HepG2 (cell line): ENCODE measurements around the gene ANKS1A. TPM values are rescaled to one million over a fixed set of nuclear protein-coding genes. Genes with fewer than 3 reads are reported as not detected.

Experiments used
- DPF2 ChIP-seq: sonication (generic); formaldehyde crosslinking; IDR thresholded peaks from 2 replicates; pipeline ENCODE4 v1.4.0; 2020; ENCODE audit warnings: mild to moderate bottlenecking, low read depth, missing genetic modification reagents, borderline replicate concordance
- FOXJ3 ChIP-seq: sonication (generic); formaldehyde crosslinking; IDR thresholded peaks from 2 replicates; pipeline ENCODE4 v1.4.0; 2020; ENCODE audit warnings: missing genetic modification reagents, mild to moderate bottlenecking, borderline replicate concordance
- IRF9 ChIP-seq: sonication (generic); formaldehyde crosslinking; IDR thresholded peaks from 2 replicates; pipeline ENCODE4 v1.8.0; 2022; ENCODE audit warnings: missing genetic modification reagents, mild to moderate bottlenecking, borderline replicate concordance
- MAF1 ChIP-seq: sonication (generic); formaldehyde crosslinking; IDR thresholded peaks from 2 replicates; pipeline ENCODE4 v1.5.0; 2020; ENCODE audit warnings: missing genetic modification reagents, borderline replicate concordance
- MAFG ChIP-seq: sonication (generic); formaldehyde crosslinking; IDR thresholded peaks from 2 replicates; pipeline ENCODE4 v1.5.1; 2020; ENCODE audit warnings: mild to moderate bottlenecking, missing genetic modification reagents
- MTA3 ChIP-seq: sonication (generic); formaldehyde crosslinking; IDR thresholded peaks from 2 replicates; pipeline ENCODE4 v1.4.0; 2020; ENCODE audit warnings: missing genetic modification reagents
- NCOA2 ChIP-seq: sonication (generic); formaldehyde crosslinking; IDR thresholded peaks from 2 replicates; pipeline ENCODE4 v1.8.0; 2022; ENCODE audit warnings: inconsistent platforms
- NCOR1 ChIP-seq: fragments of 200-600 bp; sonication (generic); IDR thresholded peaks from 2 replicates; pipeline ENCODE4 v1.7.0; 2017; ENCODE audit warnings: antibody characterized with exemption, low read length, borderline replicate concordance
- PBX2 ChIP-seq: IDR thresholded peaks from 2 replicates; pipeline ENCODE4 v1.6.1; 2016; ENCODE audit warnings: control low read depth
- SOX6 ChIP-seq, 2 experiments: fragments of 450-650 bp in 1 of 2; sonication (generic) in 1 of 2; formaldehyde crosslinking in 1 of 2; IDR thresholded peaks; 2 replicates each; pipeline versions ENCODE4 v1.4.0 to v1.6.1; 2017 to 2020; ENCODE audit warnings: antibody characterized with exemption in 1 of 2, mild to moderate bottlenecking in 1 of 2, missing genetic modification reagents in 1 of 2
- TCF12 ChIP-seq, 2 experiments: fragments of 450-650 bp in 1 of 2; sonication (generic) in 1 of 2; formaldehyde crosslinking in 1 of 2; IDR thresholded peaks; 2 replicates each; pipeline versions ENCODE4 v1.6.1 to v1.8.0; 2017 to 2022; ENCODE audit warnings: antibody characterized with exemption in 1 of 2, mild to moderate bottlenecking in 1 of 2, missing genetic modification reagents in 1 of 2, moderate library complexity in 1 of 2
- ZC3H13 ChIP-seq: sonication (generic); formaldehyde crosslinking; IDR thresholded peaks from 2 replicates; pipeline ENCODE4 v1.8.1; 2023; ENCODE audit warnings: mild to moderate bottlenecking, missing genetic modification reagents, moderate library complexity
- ZKSCAN8 ChIP-seq: IDR thresholded peaks from 2 replicates; pipeline ENCODE4 v1.6.1; 2016; ENCODE audit warnings: borderline replicate concordance, missing genetic modification reagents, missing compliant biosample characterization
- ZNF280D ChIP-seq: sonication (generic); formaldehyde crosslinking; IDR thresholded peaks from 2 replicates; pipeline ENCODE4 v1.5.1; 2020; ENCODE audit warnings: mild to moderate bottlenecking, missing genetic modification reagents
- ZNF513 ChIP-seq: sonication (generic); formaldehyde crosslinking; conservative IDR thresholded peaks from 2 replicates; pipeline ENCODE4 v1.5.0; 2020; ENCODE audit warnings: missing genetic modification reagents
- ZNF580 ChIP-seq: IDR thresholded peaks from 2 replicates; pipeline ENCODE4 v1.6.1; 2016; ENCODE audit warnings: low read depth, borderline replicate concordance
- ZNF75D ChIP-seq: sonication (generic); formaldehyde crosslinking; IDR thresholded peaks from 2 replicates; pipeline ENCODE4 v1.8.1; 2023; ENCODE audit warnings: missing genetic modification reagents, mild to moderate bottlenecking, borderline replicate concordance
- ZNF766 ChIP-seq: sonication (generic); formaldehyde crosslinking; IDR thresholded peaks from 2 replicates; pipeline ENCODE4 v1.5.0; 2020; ENCODE audit warnings: missing genetic modification reagents, borderline replicate concordance
- ZNF790 ChIP-seq: sonication (generic); formaldehyde crosslinking; IDR thresholded peaks from 2 replicates; pipeline ENCODE4 v1.8.0; 2022; ENCODE audit warnings: missing genetic modification reagents, mild to moderate bottlenecking, borderline replicate concordance
- polyA plus RNA-seq, 8 experiments: library from polyadenylated mRNA; depleted of rRNA in 3 of 8; stranded (reverse) in 7 of 8; unstranded in 1 of 8; fragments of >200 nt; fragmentation: Illumina TruSeq in 4 of 8; extraction: Trizol in 4 of 8; gene quantifications; 2 replicates each; pipeline versions ENCODE4 v1.2.1 to v1.2.3, GENCODE V29; 2011 to 2016; ENCODE audit warnings: low read depth in 4 of 8, missing spikeins in 1 of 8, mixed read lengths in 1 of 8; ENCODE audit not compliant: insufficient read depth in 1 of 8
- total RNA-seq, 5 experiments: library from RNA; depleted of rRNA; stranded (reverse); fragments of >200 nt; fragmentation: Illumina TruSeq; extraction: Trizol; gene quantifications; 2 replicates each; pipeline ENCODE4 v1.2.3, GENCODE V29; 2016; ENCODE audit warnings: low read depth in 1 of 5

ANKS1A gene
- total and polyA plus RNA-seq, 2 of the 13 experiments (the other 11 are each of a cell fraction or from before 2014, with no cell fraction given) = 7.2 to 15.1 TPM

GRCh38 chr6:34953061-34954025 lies 64.3 kb downstream of the ANKS1A start (continued):
- TF ChIP-seq ZNF513 (no peak), NCOR1 (peak; percentile 79; the same call in 1 of the 2 replicates), ZC3H13 (CRISPR knock-in tag) (no peak), SOX6 (IDR thresholded peaks at IDR 0.05) (no peak), SOX6 (CRISPR knock-in tag; IDR thresholded peaks at IDR 0.05) (peak; percentile 92), ZNF580 (peak; percentile 70; the same call in 1 of the 2 replicates), DPF2 (CRISPR knock-in tag) (peak; percentile 97), FOXJ3 (CRISPR knock-in tag) (peak; percentile 89), ZNF766 (CRISPR knock-in tag) (no peak), IRF9 (CRISPR knock-in tag) (no peak; the same call in 1 of the 2 replicates), MTA3 (CRISPR knock-in tag) (no peak), ZNF280D (CRISPR knock-in tag) (0 out of 2 replicates have a peak, but pooled peaks have one; percentile 50), PBX2 (CRISPR knock-in tag) (no peak), MAFG (CRISPR knock-in tag) (no peak), MAF1 (CRISPR knock-in tag) (no peak), ZKSCAN8 (CRISPR knock-in tag) (peak; percentile 81; the same call in 1 of the 2 replicates), TCF12 (IDR thresholded peaks at IDR 0.05) (no peak), TCF12 (CRISPR knock-in tag; IDR thresholded peaks at IDR 0.05) (no peak), NCOA2 (peak; percentile 78), ZNF75D (no peak), ZNF790 (CRISPR knock-in tag) (no peak)
